Activated CD4-positive, alpha-beta T cell treated with anti-CD3 and anti-CD28 coated beads, Interleukin-2, Interleukin-6, amounts not matched to agents 100 ng/mL and 50 ng/mL, durations not matched to agents 16 hours and 8 hours (primary cell): ENCODE measurements around the gene GTF3C5.

ENCODE experiments used
- DNase-seq: peaks from one replicate; pipeline ENCODE4 v3.0.0-alpha.2; 2020

GTF3C5 gene

GRCh38 chr9:133094842-133095393 is 64.1 kb downstream of the GTF3C5 start:
- no peak for DNase-seq

DNA sequence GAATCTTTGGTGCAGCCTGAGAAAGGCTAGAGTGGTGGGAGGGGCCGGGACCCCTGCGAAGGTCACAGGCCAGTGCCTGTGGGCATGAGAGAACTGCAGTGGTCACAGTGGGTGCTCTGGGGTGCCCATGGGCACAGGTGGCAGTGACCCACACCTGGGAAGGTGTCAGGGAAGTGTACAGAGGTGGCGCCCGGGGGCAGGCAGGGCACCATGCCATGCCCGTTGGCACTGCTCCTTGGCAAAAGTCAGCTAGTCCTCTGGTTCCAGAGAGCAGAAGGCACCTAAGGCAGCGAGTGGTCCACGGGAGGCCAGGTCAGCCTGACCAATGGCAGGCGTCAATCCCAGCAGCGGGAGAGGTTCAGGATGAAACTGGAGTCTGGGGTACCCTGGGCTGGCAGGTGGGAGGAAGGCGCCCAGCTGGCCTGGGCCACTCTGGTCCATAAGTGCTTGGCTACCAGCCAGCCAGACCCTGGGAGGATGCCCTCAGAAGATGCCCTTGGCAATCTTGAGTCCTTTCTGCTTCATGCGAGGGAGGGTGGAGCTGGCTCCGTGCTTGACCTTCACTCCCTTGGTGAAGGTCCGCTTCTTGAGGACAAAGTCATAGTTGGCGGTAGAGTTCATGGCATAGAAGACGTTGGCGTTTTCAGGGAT is 67.4 kb downstream of the GTF3C5 start:
- no peak for DNase-seq

GRCh38 chr9:133098871-133099270 is 68.1 kb downstream of the GTF3C5 start:
- no peak for DNase-seq

GRCh38 chr9:133099726-133100505 is 69.1 kb downstream of the GTF3C5 start:
- DNase-seq: no peak

- no peak for DNase-seq
Measured at GRCh38 chr9:133100506-133101355, 69.9 kb downstream of the GTF3C5 start.

DNA sequence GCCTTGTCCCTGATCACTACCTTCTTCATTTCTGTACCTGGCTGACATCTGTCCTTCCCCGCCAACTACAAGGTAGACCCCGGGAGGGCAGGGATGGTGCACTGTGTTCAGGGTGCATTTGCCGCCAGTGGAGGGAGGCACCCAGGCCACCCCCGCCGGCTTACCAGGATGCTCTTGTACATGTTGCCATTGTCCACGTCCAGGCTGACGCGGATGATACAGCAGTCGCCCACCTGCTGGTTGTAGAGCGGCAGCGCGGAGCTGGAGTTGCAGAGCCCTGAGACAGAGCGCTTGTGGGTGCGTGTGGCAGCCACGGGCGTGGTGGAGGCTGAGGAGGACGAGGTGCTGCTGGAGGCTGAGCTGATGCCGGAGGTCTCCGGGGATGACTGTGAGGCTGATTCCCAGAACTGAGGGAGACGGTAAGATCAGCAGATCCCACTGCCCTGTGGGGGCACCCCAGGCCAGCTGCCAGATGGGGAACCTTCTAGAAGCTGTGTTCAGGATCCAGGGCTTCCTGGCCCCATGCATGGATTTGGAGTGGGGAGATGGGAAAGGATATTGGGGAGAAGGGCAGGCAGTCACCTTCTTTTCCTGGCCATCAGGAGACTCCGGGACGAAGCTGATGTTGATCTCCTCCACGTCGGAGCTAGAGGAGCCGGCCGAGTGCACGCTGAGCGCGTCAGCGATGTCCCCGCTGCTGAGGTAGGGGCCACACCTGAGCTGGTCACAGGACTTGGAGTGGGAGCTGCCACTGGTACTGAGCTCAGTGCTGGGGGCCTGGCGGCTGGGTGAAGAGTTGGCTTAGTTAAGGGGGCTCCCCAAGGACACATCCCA is 70.8 kb downstream of the GTF3C5 start:
- no peak for DNase-seq

DNA sequence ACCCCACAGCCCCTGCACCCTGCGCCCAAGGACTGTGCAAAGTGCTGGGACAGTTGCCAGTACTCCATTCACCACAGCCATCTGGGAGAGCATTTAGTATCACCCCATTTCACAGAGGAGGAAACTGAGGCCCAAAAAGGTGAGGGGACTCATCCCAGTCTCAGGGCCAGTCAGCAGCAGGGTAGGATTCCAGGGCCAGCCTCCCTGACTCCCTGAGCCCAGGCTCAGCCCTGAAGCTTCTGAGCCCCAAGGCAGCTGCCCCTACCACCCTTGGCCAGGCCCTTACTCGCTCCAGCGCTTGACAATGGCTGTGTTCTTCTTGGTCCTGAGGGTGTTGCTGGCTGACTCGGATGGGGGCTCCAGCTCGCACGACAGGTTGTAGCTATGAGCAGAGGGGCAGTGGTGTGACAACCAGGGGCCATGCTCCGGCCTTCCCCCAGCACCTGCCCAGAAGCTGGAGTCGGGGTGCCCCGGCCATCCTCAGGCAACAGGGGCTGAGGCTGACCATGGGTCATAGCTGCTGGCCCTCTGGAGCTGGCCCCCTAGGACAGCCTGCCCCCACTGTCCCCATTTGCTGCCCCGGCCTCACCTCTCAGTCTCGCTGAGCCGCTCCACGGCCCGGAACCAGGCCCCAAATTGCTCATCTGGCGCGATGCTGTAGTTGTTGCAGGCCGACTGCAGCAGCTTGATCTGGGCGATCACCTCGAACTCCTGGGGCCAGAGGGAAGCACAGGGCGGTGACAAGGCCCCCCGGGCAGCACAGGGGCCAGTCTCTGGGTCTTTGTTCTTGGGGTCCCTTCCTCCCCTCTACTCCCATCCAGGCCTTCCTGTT is 71.6 kb downstream of the GTF3C5 start:
- DNase-seq: no peak

DNA sequence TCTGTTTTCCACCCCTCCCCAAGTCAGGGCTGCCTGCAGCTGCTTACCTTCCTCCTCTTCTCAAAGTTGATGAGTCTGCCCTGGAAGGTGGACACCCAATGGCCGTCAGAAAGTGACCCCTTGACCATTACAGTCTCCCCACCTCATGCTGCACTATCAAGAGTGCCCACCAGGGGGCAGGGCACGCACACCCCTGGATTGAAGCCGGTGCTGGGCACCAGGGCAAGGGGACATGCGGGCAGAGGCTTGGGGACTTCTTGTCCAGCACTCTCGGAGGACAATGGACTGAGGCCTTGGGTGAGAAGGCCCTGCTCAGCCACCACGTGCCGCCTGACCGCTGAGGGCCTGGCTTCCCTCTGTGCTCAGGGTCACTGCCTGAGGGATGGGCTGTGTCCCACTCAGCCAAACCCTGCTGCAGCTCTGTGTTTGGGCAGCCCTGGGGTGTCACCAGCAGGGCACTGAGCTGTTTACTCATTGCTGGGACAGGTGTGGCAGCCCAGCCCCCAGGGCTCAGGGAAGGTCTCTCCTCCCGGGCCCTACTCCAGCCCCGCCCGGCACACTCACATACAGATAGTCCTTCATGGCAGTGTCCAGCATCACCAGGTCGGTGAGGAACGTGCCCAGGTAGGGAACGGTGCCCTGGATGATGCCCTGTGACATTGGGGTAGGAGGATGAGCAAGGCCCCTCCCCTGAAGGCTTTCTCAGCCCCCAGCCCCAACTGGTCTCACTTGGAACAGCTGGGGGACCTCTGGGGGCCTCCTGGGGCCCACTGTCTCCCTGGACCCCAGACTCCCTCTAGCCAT is 72.6 kb downstream of the GTF3C5 start:
- peak; percentile 58 for DNase-seq

GRCh38 chr9:133103987-133104505 is 73.2 kb downstream of the GTF3C5 start:
- DNase-seq: no peak

- DNase-seq: no peak
Measured at GRCh38 chr9:133104718-133105460, 74.1 kb downstream of the GTF3C5 start.

GRCh38 chr9:133105461-133105770 is 74.6 kb downstream of the GTF3C5 start:
- DNase-seq: no peak

- no peak for DNase-seq
Measured at GRCh38 chr9:133106511-133107244, 75.9 kb downstream of the GTF3C5 start.

DNA sequence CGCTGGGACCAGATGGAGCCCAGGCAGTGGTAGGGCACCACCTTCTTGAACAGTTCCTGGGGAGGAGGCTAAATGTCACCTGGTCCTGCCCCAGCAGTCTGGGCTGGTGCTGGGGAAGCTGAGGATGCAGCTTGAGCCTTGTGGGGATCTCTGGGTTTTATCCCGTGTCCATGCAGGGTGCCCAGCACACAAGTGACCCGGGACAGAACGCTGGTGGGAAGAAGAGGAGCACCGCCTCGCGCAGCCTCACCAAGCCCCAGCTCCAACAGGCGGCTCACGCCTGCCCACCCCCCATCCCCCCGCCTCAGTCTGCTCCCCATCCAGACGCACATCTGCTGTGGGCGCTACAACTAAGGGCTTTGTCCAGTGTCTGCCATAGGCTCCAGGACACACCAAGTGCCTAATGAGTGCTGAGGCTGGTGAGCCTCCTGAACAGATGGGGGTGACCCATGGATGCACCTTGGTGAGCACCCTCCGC is 76.5 kb downstream of the GTF3C5 start:
- DNase-seq: no peak
